Psoas muscle (tissue), 8 donors: ENCODE results near the gene PFKM. TPM values are rescaled to one million over a fixed set of nuclear protein-coding genes. Genes with fewer than 3 reads are reported as not detected.

Experiments used
- ATAC-seq, 4 donors: fragments of 200-7000 bp; cut with Tn5 transposase; one replicate each; pipeline ENCODE4 v1.9.1; 2020; ENCODE audit warnings: moderate library complexity in 3 of 4, mild to moderate bottlenecking in 2 of 4
- DNase-seq, 2 donors: peaks; one replicate each; pipeline ENCODE4 v3.0.0-alpha.2; 2020
- H3K27ac ChIP-seq: fragments of 200-600 bp; one replicate; pipeline ENCODE4 v1.8.0; 2022
- H3K27me3 ChIP-seq, 3 donors: fragments of 200-600 bp in 1 of 3; one replicate each; pipeline versions ENCODE4 v1.6.1 to v1.8.0; 2013 to 2022; ENCODE audit warnings: low read length in 2 of 3, mild to moderate bottlenecking in 2 of 3, moderate library complexity in 1 of 3; ENCODE audit not compliant: insufficient read depth in 3 of 3
- H3K36me3 ChIP-seq, 2 donors: fragments of 200-600 bp in 1 of 2; one replicate each; pipeline versions ENCODE4 v1.6.1 to v1.8.0; 2013 to 2022; ENCODE audit warnings: low read depth in 1 of 2, mild to moderate bottlenecking in 1 of 2, moderate library complexity in 1 of 2; ENCODE audit not compliant: insufficient read depth in 1 of 2
- H3K4me1 ChIP-seq: fragments of 200-600 bp; one replicate; pipeline ENCODE4 v1.8.0; 2022
- H3K4me3 ChIP-seq: fragments of 200-600 bp; one replicate; pipeline ENCODE4 v1.8.0; 2022; ENCODE audit warnings: mild to moderate bottlenecking
- H3K9me3 ChIP-seq: fragments of 200-600 bp; one replicate; pipeline ENCODE4 v1.8.0; 2022
- CTCF ChIP-seq: fragments of 200-600 bp; IDR thresholded peaks from one replicate; pipeline ENCODE4 v1.8.0; 2022; ENCODE audit warnings: antibody characterized with exemption
- WGBS, 3 donors: extraction: QIAGEN DNeasy Blood & Tissue Kit; methylation state at CpG; one replicate each; pipeline versions ENCODE4 v1.1.6 to v1.1.7; 2013; 5-methylcytosine and 5-hydroxymethylcytosine counted together
- intact Hi-C, 2 donors: fragments of 100-400 bp; cut with DNase I; formaldehyde crosslinking; loops; one replicate each; pipeline versions ENCODE4 v1.11.0 to v1.14.2; 2022
- polyA plus RNA-seq, 3 donors: library from polyadenylated mRNA; stranded (reverse); fragments of 200-250 nt; gene quantifications; one replicate each; pipeline ENCODE4 v1.2.3, GENCODE V29; 2013
- total RNA-seq, 4 donors: library from RNA; stranded (reverse); fragmentation: NEBNext Ultra II Directional in 2 of 4; extraction: Animal tissue kit (Norgen Biotek cat#: 25700) in 2 of 4; gene quantifications; one replicate each; pipeline versions ENCODE4 v1.2.1 to v1.2.4, GENCODE V29; 2021 to 2023
- donor health status: healthy with polysubstance abuse.
- donor health status: DM: no; HTN: no; CAD: no; lungs with moderate emphysema.
- donor health status: Bipolar disorder and iron deficiency.
- donor health status: healthy.
- donor health status: DM: yes; HTN: yes; CAD: no.
- donor health status: DM: no; HTN: no; CAD: no.
- donor health status: DM: no; HTN: no; CAD: no.
- donor health status: DM: yes; HTN: yes; CAD: no.

Gene PFKM
- total and polyA plus RNA-seq, 7 donors = 65.1 to 1,283 (median 618) TPM

DNA sequence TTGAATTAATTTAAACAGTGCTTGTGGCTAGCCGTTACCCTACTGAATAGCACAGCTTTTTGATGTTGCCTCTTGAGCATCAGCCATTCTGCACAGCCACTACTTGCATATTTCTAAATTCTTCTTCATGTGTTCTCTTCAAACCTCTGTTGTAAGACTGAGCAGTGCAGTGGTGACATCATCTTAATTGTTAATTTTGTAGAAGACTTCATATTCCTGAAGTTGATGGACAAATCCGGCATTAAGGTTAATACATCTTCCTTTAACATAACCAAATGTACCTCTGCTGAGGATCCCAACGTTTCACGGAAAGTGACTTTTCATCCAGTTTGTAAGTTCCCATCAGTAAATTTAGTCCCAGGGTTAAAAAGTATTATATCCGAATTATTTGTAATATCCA, 38.9 kb upstream of the PFKM start:
- intact Hi-C loops = loop anchor here in 1 of 2 donors (5.0 kb wide), 1 partner anchor 87 kb away; no protein-coding TSS in a partner anchor
- no peak overlapping the region for H3K4me3 ChIP-seq
- H3K36me3 ChIP-seq = peaks cover 0 to 62% of the 10 kb centered on the region in 2 donors
- peaks cover 4% of the 10 kb centered on the region for H3K4me1 ChIP-seq
- no peaks in the 10 kb centered on the region for H3K27me3 ChIP-seq
- no peak overlapping the region for H3K27ac ChIP-seq
- ATAC-seq (no peak), DNase-seq (no peak)
- 90 to 94% (median 94%) methylated on average over 5 of the region's 5 CpGs for WGBS, 3 donors
- no peaks in the 10 kb centered on the region for H3K9me3 ChIP-seq
- no peak for TF ChIP-seq CTCF

- H3K9me3 ChIP-seq = no peaks in the 10 kb centered on the region
- WGBS, 3 donors = 96 to 100% (median 100%) methylated on average over 3 of the region's 3 CpGs
- TF ChIP-seq CTCF = no peak
- H3K27me3 ChIP-seq = no peaks in the 10 kb centered on the region
- no peak overlapping the region for H3K27ac ChIP-seq
- DNase-seq (no peak), ATAC-seq (no peak)
- H3K36me3 ChIP-seq = peaks cover 1 to 67% of the 10 kb centered on the region in 2 donors
- no peaks in the 10 kb centered on the region for H3K4me1 ChIP-seq
- intact Hi-C loops = loop anchor here in 1 of 2 donors (5.0 kb wide), 1 partner anchor 86 kb away; no protein-coding TSS in a partner anchor
- H3K4me3 ChIP-seq = no peak overlapping the region
These were observed 38.3 kb upstream of the PFKM start for GRCh38 chr12:48080821-48081220.

GRCh38 chr12:48084066-48084465, 35.1 kb upstream of the PFKM start:
- Histone ChIP-seq H3K36me3 (peaks cover 2 to 91% of the 10 kb centered on the region in 2 donors), H3K4me3 (no peak overlapping the region), H3K27ac (no peak overlapping the region), H3K4me1 (no peaks in the 10 kb centered on the region), H3K27me3 (no peaks in the 10 kb centered on the region), H3K9me3 (no peaks in the 10 kb centered on the region)
- 22 to 48% (median 26%) methylated on average over 1 of the region's 1 CpG for WGBS, 3 donors
- ATAC-seq (peak in 2 of 4 donors; percentile 40 to 80), DNase-seq (no peak)
- TF ChIP-seq CTCF = peak; percentile 30
- intact Hi-C loops = loop anchor here (1.0 to 5.0 kb wide), 2 partner anchors 81 to 83 kb away; no protein-coding TSS in a partner anchor

GRCh38 chr12:48084841-48085460, 34.2 kb upstream of the PFKM start:
- Histone ChIP-seq H3K4me3 (no peak overlapping the region), H3K27me3 (no peaks in the 10 kb centered on the region), H3K27ac (no peak overlapping the region), H3K36me3 (peaks cover 2 to 87% of the 10 kb centered on the region in 2 donors), H3K9me3 (no peaks in the 10 kb centered on the region), H3K4me1 (no peaks in the 10 kb centered on the region)
- 87 to 92% (median 91%) methylated on average over 12 of the region's 12 CpGs for WGBS, 3 donors
- ATAC-seq = no peak
- intact Hi-C loops = loop anchor here (1.0 to 5.0 kb wide), 2 partner anchors 80 to 82 kb away; no protein-coding TSS in a partner anchor
- no peak for TF ChIP-seq CTCF
- no peak for DNase-seq
